ENCODE data around the gene MYO1B.
A peak's percentile ranks its signal among the peaks of the same experiment; 100 is the strongest.

The MYO1B gene

DNA sequence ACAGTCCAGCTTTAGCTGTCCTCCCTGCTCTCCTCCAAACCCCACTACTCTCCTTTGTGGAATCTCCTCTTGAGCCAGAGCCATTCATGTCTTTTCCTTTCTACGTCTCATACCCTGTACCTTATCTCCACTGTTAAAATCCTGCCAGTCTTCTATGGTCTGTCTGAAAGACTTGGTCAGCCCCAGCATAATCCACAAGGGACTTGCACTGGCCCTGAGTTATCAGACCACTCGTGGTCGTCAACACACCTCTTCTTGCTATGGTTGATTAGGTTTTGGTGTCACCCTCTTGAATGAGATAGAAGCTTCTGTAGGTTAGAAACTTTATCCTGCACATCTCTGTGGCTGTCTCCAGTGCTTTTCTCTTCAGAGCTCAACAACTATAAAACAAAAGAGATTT, 56.8 kb downstream of the MYO1B start:
- DNase-seq, result no peak

DNA sequence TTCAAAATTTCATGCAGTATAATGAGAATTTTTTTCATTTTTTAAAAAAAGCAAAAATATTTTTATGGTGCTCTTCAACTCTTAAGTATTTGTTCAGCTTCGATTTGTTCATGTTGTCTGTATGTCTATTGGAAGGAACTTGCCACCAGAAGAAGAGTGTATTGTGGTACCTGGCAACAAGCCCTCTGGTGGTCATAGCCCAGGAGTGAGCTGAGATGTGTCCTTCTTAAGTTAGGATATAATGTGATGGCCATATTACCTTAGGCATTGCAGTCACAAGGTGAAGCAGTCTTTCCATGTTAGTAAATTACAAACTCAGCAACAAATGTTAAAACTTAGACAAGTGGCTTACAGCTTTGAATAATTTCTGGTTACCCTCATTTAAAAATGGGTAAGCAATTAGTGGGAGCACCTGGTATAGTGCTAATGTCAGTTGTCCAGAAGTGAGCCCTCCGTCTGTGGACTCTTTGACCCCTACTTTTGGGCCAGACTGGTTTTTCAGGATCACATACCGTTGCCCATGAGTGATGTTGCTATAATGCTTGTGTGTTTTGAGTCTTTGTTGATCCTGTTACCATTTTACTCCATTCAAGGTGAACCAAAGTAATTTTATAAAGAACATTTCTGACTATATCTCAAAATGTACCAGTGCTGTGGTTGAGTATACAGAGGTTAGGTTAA, 57.4 kb downstream of the MYO1B start:
- DNase-seq, result no peak

DNA sequence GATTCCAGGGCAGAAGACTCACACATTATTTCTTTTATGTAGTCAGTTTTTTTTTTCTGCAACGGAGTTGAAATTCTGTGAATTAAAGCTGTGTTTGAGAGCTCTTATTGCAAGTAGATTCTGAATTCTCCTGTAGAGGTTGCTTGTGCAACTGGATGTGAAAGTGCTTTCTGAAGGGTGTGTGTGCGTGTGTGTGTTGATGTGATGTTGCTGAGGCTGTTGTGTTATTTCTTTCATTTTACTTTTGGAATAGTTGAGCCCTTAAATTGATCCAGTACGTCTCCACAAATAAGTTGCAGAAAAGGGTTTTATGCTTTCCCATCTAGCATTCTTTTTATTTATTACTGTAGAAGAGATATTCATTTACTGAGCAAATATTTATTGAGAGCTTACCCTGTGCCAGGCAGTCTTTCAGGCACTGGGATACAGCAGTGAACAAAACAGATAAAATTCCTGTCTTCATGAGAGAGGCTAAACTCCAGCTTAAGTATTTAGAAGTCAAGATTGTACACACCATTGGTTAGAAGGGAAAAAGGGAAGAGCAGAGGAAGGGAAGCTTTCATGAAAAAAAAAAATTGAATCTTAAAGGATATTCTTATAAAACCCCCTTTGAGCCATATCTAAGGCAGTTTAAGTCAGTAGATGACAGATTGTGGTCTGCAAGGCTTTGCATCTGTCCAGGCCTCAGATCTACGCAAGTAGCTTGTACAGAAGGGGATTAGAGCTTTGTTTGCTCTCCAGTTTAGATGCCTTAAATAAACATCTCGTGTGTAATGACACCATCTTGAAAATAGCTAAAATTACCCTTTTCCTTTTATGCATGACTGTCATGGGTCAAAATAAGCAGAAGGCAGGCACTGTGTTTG, 58.2 kb downstream of the MYO1B start:
- DNase-seq, result peak; percentile 52

DNA sequence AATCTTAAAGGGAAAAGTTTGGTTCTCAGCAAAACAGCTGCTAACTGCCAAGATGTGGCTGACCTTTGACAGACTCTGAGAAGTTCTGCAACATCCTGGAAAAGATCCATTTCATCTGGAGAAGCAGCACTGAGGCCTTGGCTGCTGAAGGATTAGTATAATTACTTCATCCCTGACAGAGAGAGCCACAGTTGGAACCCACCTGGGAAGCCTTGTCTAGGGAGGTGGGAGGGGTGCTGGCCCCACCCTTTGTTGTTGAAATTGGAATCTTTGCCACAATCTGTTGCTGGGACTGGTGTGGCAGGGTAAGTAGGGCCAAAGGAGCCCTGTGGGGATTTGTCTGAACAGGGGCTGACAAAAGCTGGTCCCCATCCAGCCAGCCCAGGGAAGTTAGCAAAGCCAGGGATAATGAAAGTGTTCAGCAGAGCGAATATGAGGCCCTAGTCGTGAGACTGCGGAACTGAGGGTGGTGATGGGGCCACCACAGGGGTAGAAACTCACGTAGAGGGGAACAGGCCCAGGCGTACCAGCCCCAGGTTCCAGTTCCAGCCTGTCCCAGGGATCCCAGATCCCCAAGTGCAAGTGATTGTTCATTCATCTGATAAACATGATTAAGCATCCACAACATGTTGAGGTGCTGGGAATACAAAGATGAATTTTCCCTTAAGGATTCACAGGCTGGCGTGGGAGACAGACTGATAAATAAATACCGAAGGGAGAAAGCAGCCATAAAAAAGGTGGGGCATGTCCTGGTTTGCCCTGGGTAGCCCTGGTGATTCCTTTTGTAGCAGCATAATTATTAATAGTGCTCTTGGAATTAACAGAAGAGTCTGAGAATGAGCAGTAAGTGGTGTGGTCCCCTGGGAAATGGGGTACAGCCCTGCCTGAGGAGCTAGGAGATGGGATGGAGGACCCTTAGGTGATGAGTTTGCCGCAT, 60.0 kb downstream of the MYO1B start:
- peak; percentile 94 for DNase-seq

DNA sequence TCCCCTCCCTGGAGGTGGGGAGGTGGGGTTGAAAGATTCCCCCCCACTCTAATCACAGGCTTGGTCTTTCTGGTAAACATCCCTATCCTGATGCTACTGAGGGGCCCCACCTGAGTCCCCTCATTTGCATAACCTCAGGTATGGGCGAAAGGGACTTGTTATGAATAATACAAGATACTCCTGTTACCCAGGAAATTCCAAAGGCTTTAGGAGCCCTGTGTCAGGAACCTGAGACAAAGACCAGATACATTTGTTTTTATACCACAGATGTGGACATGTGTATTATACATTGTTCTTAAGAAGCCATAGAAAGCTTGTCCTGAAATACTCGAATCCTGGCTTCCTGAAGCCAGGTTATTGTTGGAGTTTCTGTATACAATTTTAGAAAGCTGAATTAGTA, 62.8 kb downstream of the MYO1B start:
- DNase-seq, result no peak

DNA sequence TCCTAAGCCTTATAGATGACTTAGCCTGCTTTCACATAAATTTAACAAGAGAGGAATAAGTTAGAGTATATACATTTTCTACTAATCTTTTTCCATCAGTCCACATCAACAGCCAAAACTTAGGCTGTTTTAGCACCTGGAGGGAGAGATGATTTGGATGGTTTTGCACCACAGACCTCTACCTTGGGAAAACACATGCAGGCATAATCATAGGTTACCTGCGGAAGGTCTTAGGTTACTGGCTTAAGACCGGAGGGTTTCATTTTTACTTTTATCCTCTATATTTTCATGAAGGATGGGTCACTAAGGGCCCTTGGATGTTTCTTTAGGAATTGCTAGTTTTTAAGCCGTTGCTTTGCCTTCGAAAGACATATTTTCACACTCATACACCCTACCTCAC, 66.0 kb downstream of the MYO1B start:
- DNase-seq, result no peak

DNA sequence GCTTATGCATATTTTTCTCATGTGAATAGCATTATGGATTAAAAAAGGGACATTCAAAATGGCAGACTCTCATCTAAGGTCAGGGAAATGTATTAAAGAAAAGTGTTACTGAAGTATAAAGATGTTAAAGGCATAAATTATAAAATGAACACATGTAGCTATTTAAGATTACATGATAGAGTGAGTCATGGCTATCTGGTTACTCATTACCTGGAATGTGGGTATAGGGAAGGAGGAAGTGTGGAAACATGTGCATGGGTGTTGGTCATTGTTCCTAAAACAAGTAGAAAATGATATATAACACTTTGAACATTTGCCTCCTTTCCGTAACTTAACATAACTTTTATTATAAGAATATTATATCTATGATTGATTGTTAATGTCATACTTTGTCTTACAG, 66.4 kb downstream of the MYO1B start:
- no peak for DNase-seq

DNA sequence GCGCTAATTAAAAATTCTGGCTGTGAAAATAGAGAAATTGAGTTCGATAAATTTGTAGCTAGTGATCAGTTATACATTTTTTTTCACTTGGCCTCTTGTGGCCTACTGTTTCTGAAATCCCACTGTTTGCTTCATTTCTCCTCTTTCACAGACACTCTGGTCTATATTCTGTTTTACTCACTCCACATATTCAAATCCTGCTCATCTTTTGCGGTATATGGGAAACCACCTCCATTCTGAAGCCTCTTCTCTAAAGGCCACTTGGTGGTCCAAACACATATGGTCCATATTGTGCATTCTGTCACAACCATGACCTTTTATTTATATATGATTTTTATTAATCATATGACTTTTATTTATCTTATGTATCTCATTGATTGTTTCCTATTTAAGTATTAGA, 67.0 kb downstream of the MYO1B start:
- no peak for DNase-seq

DNA sequence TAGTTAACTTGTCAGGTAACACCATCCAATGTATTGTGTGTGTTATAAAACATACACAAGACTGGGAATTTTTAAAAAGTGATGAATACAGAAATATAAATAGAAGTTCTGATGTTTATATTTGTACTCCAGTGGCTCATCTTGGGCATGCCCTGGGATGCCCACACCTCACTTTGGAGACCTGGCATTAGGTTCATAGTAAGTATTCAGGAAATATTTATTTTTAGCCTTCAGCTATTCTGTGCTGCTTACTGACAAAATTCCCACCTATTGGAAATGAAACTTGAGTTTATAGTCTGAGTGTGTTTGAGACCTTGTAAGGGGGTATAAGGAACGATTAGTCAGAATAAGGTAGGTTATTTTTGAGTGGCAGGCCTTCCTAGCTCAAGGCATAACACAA, 67.5 kb downstream of the MYO1B start:
- DNase-seq, result no peak

DNA sequence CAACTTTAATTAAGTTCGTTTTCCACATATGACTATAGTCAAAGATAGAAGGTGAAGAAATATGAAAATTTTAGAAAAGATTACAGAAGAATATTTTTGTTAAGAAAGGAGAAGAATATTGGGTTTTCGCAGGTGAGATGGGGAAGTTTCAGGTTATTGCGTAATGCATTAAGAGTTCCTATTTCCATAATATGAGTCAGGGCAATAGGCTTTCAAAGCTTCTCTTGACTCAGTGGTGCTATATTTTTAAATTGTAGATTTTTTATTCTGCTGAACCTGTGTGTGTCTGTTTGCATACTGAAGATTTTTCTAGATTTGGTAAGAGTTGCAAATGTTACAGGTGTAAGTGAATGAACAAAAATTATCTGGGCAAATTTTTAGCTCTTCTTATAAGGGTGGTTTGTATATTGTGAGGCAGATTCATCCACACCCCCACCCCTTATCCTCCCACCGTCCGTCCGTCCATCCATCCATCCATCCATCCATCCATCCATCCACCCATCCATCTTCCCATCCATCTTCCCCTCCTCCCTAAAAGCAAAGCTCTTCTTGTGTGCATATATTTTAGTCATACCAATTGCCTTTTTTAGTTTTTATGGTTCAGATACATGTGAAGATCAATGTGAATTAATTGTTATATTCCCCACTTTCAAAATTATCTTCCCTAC, 69.6 kb downstream of the MYO1B start:
- DNase-seq, result no peak

DNA sequence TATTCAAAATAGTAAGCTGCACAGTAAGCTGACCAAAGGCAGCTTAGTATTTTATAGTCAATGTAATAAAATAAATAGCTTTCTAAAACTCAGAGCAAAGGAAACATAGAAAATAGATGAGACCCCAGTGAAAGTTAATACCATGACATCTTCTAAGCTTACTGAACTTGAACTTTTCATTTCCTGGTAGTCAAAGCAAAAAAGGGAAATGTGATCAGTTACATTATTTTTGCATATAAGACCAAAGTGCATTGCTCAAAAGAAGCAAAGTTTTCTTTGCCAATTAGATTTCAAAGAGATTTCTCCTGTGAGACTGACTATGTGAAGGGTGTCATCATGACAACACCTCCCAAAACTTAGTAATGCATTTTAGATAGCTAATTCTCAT, 70.2 kb downstream of the MYO1B start:
- no peak for DNase-seq

DNA sequence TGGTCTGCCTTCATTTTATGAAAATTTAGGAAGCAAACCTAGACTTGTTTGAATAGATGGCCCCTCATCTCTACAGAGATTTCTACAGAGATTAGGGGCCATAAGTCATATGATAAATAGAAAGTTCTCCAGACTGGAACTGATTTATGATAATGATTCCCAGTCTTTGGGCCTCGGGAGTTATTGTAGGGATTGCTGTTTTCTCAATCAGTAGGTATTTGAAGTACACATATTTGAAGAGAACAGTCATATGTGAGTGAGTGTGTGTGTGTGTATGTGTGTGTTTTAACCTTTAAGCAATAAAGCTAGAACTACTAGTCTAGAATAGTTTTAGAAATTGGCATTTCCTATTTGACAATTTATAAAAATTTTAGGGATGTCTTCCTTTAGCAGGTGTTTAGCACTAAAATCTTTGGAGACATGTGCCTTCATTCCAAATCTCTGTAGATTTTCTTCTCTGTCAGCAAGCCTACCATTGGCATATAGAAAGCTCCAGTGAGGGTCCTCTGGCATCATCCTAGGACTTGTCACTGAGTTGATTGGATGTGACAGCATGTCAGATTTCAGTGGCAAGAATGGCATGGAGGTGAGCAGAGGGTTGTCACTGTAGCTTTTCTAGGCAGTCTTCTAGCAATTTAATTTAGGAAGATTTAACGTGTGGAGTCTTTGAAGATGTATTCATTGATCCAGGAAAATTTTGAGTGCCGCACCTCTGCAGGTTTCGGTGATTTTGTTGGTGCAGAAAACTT, 71.2 kb downstream of the MYO1B start:
- DNase-seq, result no peak

DNA sequence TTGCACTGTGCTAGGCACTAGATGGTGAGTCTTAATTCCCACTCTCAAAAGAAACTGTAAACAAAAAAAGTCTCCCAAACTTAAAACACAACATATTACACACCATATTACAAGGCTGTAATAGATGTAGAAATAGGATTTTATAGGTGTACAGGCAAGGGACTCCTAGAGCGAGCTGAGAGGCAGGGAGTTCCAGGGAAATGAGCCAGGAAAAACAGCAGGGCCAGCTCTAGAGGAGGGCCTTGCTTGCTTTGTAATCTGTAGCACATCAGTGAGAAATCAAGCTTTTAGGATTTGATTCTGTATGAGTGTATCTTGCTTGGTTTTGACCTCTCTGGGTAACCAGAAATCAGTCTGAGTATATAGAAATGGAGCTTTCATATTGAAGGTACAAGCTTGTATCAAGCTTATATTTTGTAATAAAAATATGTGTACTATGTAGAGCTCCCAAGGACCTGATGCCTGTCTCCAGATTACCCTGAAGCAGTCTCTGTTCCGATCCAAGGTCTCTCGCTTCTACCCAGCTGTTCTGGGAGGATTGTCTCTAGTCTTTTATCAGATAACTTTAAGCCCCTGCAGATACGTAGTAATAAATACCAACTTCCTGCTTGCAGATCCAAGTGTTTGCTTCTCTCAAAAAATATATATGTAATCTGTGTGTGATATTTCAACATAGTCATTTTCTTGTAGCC, 73.0 kb downstream of the MYO1B start:
- DNase-seq, result no peak

DNA sequence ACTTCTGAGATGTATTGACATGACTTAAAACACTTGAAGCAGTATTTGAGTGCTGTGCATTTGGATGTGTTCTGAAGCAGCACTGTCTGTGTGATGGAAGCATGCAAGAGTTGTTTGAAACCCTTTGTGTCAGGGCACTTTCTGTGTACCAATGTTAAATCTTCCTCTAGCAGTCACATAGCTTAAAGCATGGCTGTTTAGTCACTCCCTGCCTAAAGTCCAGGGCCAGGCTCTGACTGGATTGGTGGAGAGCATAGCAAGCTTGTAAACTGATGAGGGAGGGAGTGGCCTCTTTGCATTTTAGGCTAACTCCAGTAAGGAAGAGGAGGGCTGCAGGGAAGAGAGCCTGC, 73.5 kb downstream of the MYO1B start:
- DNase-seq, result no peak

DNA sequence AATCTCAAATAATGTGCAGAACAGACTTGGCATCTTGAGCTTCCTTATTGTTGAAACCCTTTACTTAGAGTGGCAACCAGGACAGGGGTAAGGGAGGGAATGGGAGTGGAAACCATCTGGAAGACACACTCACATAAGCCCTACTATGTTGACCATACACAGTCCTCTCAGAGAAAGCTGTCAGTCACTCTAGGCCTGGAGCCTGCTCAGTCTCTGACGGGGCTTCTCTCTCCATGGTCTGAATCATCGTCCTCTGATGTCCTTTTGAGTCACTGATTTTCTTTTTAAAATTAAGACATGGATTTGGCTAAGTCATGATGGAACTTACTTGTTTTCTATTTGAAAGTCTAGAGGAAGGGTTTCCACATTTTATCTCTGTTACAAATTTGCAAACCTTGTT, 74.0 kb downstream of the MYO1B start:
- DNase-seq, result no peak

DNA sequence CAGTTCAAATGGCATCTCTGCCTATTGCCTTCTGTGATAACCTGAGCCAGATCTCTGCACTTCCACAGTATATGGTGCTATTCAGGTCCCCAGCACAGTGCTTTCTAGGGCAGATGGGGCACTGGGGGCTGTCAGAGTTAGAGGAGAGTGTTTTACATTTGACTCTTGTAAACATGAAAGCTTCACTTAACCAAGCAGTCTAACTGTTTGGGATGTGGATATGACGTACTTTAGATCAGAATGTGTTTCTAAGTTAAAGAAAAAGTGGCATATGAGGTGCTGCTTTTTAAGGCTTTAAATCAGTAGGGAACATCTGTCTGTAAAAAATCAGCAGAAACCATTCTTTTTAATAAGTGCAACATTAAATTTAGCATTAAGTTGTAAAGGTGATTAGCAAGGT, 75.7 kb downstream of the MYO1B start:
- no peak for DNase-seq

DNA sequence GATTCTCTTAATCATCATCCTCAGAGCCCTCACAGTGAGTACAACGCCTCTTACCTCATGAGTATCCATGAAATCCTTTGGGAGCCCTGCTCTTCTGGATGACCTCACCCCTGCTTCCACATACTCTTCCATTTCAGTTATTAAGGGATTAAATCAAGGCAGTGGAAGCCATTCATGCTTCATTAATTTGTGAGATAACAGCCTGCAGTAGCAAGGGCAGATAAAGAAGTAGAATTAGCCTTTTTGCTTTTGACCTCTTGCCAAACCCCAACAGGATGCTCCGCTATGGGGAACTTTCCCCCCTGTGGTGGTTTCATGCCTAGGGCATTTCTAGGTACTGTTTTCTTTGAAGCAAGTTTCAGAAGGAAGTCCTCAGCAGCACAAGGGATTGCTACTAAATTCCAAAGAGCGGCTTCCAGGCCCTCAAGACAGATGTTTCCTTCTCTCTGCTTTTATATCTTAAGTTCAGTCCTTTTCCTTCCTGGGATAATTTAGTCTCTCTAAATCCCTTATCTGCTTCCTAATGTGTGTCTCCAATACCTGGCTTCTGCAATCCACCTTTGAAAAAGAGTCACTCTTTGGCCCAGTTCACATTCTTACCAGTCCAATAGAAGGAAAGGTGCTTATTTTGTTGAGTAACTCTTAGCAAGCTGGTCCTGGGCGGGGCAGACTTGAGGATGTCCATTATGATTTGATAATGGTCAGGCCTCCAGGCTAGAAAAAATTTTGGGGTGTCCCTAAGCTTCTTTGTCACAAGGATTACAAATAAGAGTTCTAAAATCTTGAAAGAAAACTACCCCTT, 76.9 kb downstream of the MYO1B start:
- peak; percentile 75 for DNase-seq

DNA sequence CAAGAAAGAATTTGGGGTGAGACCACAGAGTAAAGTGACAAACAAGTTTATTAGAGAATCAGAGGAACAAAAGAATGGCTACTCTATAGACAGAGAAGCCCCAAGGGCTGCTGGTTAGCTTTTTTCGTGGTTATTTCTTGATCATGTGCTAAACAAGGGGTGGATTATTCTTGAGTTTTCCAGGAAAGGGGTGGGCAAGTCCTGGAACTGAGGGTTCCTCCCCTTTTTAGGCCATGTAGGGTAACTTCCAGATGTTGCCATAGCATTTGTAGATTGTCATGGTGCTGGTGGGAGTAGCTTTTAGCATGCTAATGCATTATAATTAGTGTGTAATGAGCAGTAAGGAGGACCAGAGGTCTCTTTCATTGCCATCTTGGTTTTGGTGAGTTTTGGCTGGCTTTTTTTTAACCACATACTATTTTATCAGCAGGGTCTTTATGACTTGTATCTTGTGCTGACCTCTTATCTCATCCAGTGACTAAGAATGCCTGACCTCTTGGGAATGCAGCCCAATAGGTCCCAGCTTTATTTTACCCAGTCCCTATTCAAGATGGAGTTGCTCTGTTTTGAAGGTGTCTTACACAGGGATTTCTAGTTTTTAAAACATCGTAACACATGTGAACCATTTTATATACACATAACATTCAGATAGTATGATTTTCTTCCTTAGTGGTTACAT, 77.8 kb downstream of the MYO1B start:
- no peak for DNase-seq

DNA sequence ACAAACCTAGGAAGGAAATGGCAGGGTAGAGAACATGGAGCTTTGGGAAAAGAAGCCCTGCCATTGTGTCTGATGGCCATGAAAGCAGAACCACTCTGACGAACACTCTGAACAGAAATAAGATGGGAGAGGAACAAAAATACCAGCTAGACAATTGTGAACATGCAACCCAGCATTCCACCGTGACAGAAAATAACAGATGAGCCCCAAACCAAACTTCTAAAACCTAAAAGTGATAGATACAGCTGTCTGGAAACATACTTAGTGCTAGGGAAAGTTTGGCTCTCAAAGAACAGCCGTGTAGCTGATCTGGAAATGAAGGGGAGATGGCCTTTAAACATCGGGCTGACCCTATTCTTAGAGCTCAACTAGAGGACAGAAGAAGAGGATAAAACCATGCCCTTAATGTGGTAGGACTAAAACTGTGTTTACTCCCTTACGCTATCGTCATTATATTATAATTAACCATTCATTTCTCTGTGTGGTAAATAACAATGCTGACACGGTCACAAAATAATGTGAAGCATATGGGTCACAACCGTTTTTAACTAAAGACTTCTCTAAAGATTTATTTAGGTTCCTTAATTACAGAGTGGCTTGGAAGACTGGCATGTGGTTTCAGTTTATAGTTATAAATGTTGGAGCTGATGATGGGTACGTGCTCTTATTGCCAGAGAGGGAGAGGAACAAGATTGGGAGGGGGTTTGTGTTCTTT, 80.6 kb downstream of the MYO1B start:
- no peak for DNase-seq
